PC-3 (cell line): ENCODE measurements around the gene PRKN.

Experiments
- CTCF ChIP-seq: fragments of 300-600 bp; sonication (generic); conservative IDR thresholded peaks from 2 replicates; pipeline ENCODE4 v1.5.1; 2017; ENCODE audit warnings: antibody characterized with exemption, low read depth, mild to moderate bottlenecking, low read length
- EZH2 ChIP-seq: fragments of 300-600 bp; sonication (generic); IDR thresholded peaks from one replicate; pipeline ENCODE4 v1.6.1; 2017; ENCODE audit warnings: antibody characterized with exemption, mild to moderate bottlenecking, low read length; ENCODE audit not compliant: unreplicated experiment
- EZH2phosphoT487 ChIP-seq: fragments of 300-600 bp; sonication (generic); IDR thresholded peaks from 2 replicates; pipeline ENCODE4 v1.6.1; 2018; ENCODE audit warnings: mild to moderate bottlenecking, antibody characterized with exemption, low read length, borderline replicate concordance

DNA sequence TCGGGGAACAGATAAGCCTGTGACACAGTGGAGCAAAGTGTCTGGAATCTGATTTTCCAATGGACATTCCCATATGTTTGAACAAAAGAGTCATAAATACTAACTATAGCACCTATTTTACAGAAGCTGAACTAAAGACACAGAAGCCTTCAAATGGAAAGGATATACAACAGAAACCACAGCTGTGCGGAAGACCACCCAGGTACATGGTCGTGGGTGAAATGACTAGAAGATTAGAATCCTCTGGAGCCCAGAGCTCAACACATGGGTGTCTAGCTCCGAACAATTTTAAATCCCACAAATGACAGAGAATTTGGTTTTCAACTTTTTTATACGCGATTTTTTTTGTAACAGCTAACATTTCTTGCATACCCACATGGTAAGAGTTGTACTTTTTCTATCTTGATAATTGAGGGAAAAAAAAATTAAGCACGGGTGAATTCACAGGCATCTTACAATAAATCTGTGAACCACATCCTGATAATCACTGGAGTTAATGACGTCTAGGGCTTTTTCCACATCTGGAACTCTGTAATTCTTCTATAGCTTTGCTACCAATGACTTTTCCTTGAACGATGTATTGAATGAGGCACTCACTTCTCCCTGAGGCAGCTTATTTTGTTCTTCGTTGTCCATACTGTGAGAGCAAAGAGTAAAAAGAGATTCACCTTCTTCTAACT lies 1182.6 kb downstream of the PRKN start:
- TF ChIP-seq CTCF (no peak), EZH2 (no peak), EZH2phosphoT487 (no peak)
